ENCODE measurements around the gene GLB1L.

- TF ChIP-seq CTCF (IDR thresholded peaks at IDR 0.05) (no peak), EZH2phosphoT487 (IDR thresholded peaks at IDR 0.05) (no peak)
These were observed 21.6 kb upstream of the GLB1L start for GRCh38 chr2:219266886-219267285.
